Ascending aorta (tissue), 2 donors: ENCODE measurements around the gene HMBS. TPM values are rescaled to one million over a fixed set of nuclear protein-coding genes. Genes with fewer than 3 reads are reported as not detected.
"Not testable (repeated sequence)": the region's sequence is repeated elsewhere in the genome, so short reads cannot be mapped to it uniquely, and the experiment has no call there.

Source experiments
- DNase-seq, 2 donors: peaks; one replicate each; pipeline ENCODE4 v3.0.0-alpha.2; 2019; ENCODE audit warnings: low spot score in 2 of 2
- H3K27ac ChIP-seq, 2 donors: fragments of 200-600 bp; sonication (generic); one replicate each; pipeline ENCODE4 v1.5.1; 2016 to 2017; ENCODE audit warnings: mild to moderate bottlenecking in 1 of 2
- H3K27me3 ChIP-seq: fragments of 200-600 bp; sonication (generic); one replicate; pipeline ENCODE4 v1.5.1; 2017
- H3K36me3 ChIP-seq, 2 donors: fragments of 200-600 bp; sonication (generic); one replicate each; pipeline ENCODE4 v1.5.1; 2016
- H3K4me1 ChIP-seq, 2 donors: fragments of 200-600 bp; sonication (generic); one replicate each; pipeline ENCODE4 v1.5.1; 2016 to 2017; ENCODE audit warnings: mild to moderate bottlenecking in 1 of 2
- H3K4me3 ChIP-seq, 2 donors: fragments of 200-600 bp; sonication (generic); one replicate each; pipeline ENCODE4 v1.5.1; 2016 to 2017; ENCODE audit warnings: mild to moderate bottlenecking in 1 of 2
- H3K9me3 ChIP-seq, 2 donors: fragments of 200-600 bp; sonication (generic); one replicate each; pipeline ENCODE4 v1.5.1; 2016
- CTCF ChIP-seq, 3 experiments: fragments of 200-600 bp in 2 of 3; fragments of 450-650 bp in 1 of 3; sonication (generic) in 2 of 3; IDR thresholded peaks; one replicate each; pipeline ENCODE4 v1.5.1; 2016 to 2019; ENCODE audit warnings: antibody characterized with exemption in 3 of 3, mild to moderate bottlenecking in 1 of 3, moderate library complexity in 1 of 3
- intact Hi-C: fragments of 100-400 bp; cut with DNase I; formaldehyde crosslinking; loops from one replicate; pipeline ENCODE4 v1.15.1; 2023
- total RNA-seq: library from RNA; depleted of rRNA; stranded (reverse); fragments of >200 nt; gene quantifications from one replicate; pipeline ENCODE4 v1.1.0, GENCODE V29; 2016

The HMBS gene
- total RNA-seq, 1 donor from 2014 or later, result 82.8 TPM

GRCh38 chr11:119134389-119134978, 49.8 kb downstream of the HMBS start:
- no peak for DNase-seq
- H3K4me1 ChIP-seq, result no peaks in the 10 kb centered on the region
- peaks cover 50 to 53% of the 10 kb centered on the region in 2 donors for H3K36me3 ChIP-seq
- H3K4me3 ChIP-seq, result no peak overlapping the region
- intact Hi-C loops, result no loop called here
- TF ChIP-seq CTCF (IDR thresholded peaks at IDR 0.05), result peak in 2 of 3 experiments; percentile 23 to 37
- H3K9me3 ChIP-seq, result no peaks in the 10 kb centered on the region
- no peak overlapping the region for H3K27ac ChIP-seq
- no peaks in the 10 kb centered on the region for H3K27me3 ChIP-seq

- H3K4me1 ChIP-seq, H3K4me3 ChIP-seq, H3K27me3 ChIP-seq, DNase-seq, intact Hi-C loops, H3K9me3 ChIP-seq, H3K27ac ChIP-seq: not testable (repeated sequence)
- H3K36me3 ChIP-seq, result peaks cover 7 to 10% of the 10 kb centered on the region in 2 donors
These were observed 54.6 kb downstream of the HMBS start for GRCh38 chr11:119139276-119139675.

Other genes with a start within 250 kb of the HMBS start
- gene CXCR5, start 201.0 kb upstream of the HMBS start, total RNA-seq, result not detected
- 46.5 TPM for gene BCL9L, start 159.0 kb upstream of the HMBS start, total RNA-seq
- not detected for gene UPK2, start 128.6 kb upstream of the HMBS start, total RNA-seq
- not detected for gene FOXR1, start 113.1 kb upstream of the HMBS start, total RNA-seq
- 67.7 TPM for gene CENATAC, start 86.7 kb upstream of the HMBS start, total RNA-seq
- 857 TPM for gene RPS25, start 66.5 kb upstream of the HMBS start, total RNA-seq
- 41.0 TPM for gene TRAPPC4, start 66.1 kb upstream of the HMBS start, total RNA-seq
- gene SLC37A4, start 54.0 kb upstream of the HMBS start, total RNA-seq, result 21.2 TPM
- 98.4 TPM for gene HYOU1, start 27.7 kb upstream of the HMBS start, total RNA-seq
- 23.4 TPM for gene VPS11, start 17.1 kb upstream of the HMBS start, total RNA-seq
- gene DPAGT1, start 17.0 kb downstream of the HMBS start, total RNA-seq, result 61.9 TPM
- 16.7 TPM for gene C2CD2L, start 22.5 kb downstream of the HMBS start, total RNA-seq
- 36.5 TPM for gene HINFP, start 36.7 kb downstream of the HMBS start, total RNA-seq
- gene ABCG4, start 64.2 kb downstream of the HMBS start, total RNA-seq, result not detected
- gene NLRX1, start 83.8 kb downstream of the HMBS start, total RNA-seq, result 35.9 TPM
- gene NHERF4, start 100.6 kb downstream of the HMBS start, total RNA-seq, result not detected
- gene CBL, start 121.5 kb downstream of the HMBS start, total RNA-seq, result 21.6 TPM
- 2,975 TPM for gene MCAM, start 232.2 kb downstream of the HMBS start, total RNA-seq
- 16.8 TPM for gene RNF26, start 249.6 kb downstream of the HMBS start, total RNA-seq